ENCODE measurements around the gene TMEM30A.
A peak's percentile ranks its signal among the peaks of the same experiment; 100 is the strongest.

TMEM30A gene

DNA sequence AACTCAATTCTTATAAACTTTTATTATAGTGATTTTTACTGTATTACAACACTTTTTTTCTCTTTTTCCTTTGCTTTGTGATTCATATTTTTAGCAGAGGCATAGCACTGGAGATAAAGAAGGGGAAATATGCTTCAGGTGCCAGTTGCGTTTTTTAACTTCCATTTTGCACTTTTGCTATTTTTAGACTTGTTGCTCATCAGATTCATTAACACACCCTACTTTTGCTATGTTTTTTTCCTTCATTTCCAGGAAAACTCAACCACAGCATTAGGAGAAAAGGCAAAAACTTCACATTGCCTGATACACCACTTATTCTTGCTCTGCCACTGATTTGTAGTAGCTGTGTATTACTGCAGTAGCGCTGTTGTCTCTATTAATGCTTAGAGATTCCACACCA, 8.0 kb upstream of the TMEM30A start:
- no peak for FAIRE-seq
- no peak for DNase-seq (ENCODE audit: insufficient read length, low spot score)

- no peak for DNase-seq (ENCODE audit: insufficient read length, low spot score)
- FAIRE-seq: no peak
Measured at GRCh38 chr6:75291744-75292143, 7.2 kb upstream of the TMEM30A start.

- DNase-seq (ENCODE audit: insufficient read length, low spot score): no peak
- no peak for FAIRE-seq
Measured at GRCh38 chr6:75291331-75291730, 6.7 kb upstream of the TMEM30A start.

GRCh38 chr6:75290136-75290945, 5.7 kb upstream of the TMEM30A start:
- FAIRE-seq (no peak), DNase-seq (ENCODE audit: insufficient read length, low spot score) (no peak)

GRCh38 chr6:75288023-75288422, 3.4 kb upstream of the TMEM30A start:
- FAIRE-seq (no peak), DNase-seq (ENCODE audit: insufficient read length, low spot score) (no peak)

DNA sequence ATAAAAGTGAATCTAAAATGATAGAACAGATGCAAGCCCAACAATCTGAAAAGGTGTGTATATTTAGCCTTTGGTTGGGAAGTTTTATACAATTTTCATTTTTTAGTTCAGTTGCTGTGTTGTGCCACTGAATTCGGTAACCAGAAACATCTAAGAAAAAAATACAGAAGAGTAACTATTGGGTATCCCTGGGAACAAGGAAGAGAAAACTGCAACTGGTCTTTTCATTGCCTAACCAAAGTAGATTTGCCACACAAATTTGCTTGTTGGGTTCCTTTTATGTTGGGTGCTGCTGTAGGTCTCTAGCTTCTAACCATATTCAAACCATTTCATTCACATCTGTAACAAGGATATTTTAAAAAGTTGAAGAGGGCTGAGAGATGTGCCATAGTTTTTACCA, 2.8 kb upstream of the TMEM30A start:
- DNase-seq (ENCODE audit: insufficient read length, low spot score): no peak
- peak; percentile 28 for FAIRE-seq

DNA sequence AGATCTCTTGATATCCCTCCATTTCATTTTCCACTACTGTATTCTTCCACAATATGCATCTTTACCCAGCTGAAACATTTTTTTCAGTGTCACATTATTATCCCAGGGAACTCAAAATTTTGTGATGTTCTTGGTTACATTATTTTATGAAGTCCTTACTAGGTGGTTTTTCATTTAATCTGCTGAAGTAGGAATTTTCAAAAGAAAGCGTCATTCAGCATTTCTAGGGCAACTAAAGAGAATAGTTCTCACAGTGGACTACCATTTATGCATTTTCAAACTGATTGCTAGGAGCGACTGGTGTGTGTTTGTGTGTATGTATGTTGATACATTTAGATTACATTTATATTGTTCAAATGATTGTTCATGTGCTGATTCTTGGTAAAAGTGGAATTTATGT, 2.4 kb upstream of the TMEM30A start:
- no peak for DNase-seq (ENCODE audit: insufficient read length, low spot score)
- FAIRE-seq: peak; percentile 61

DNA sequence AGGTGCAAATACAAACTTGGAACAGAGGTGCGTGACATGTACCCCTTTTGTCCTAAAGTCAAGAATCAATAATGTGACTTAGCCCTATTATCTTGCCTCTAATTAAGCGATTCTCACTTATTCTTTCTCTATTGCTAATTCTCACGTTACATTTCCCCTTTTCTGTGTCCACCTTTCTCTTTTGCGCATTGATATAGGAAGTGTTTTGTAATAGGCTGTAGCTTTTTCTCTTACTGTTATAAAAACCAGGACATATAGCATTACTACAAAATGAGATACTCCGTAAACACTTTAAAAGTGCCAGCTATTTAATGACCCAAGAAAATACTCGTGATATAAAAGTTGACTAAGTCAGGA, 669 bp upstream of the TMEM30A start:
- FAIRE-seq (no peak), DNase-seq (ENCODE audit: insufficient read length, low spot score) (no peak)

DNA sequence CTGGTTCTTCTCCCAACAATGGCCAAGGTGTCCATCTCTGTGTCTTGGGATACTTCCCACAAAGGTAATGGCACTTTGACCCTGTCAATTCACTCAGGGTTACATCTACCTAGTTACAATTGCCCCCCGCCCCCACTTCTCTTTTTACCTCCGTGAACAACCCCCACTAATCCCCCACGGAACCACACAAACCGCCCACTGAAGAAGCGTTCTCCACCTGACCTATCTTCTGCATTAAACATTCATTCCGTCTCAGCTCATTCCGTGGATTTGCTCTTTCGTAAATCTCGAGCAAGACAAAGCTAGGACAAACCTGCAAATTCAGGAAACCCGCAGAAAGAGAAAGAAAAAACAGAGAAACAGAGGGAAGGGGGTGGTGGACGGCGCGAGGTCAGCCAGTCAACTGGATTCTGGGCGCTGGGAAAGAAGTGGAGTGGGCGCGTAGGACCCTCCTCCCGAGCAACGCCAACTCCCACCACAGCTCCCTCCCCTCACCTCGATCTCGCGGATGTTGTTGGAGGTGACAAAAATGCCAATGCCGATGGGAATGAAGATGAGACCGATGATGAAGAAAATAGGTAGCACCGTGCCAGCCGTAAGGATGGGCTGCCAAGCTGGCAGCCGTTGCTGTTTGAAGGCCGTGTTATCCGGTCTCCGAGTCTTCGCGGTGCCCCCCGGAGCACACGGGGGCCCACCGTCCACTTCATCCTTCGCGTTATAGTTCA, 523 bp downstream of the TMEM30A start:
- FAIRE-seq (peak; percentile 58), DNase-seq (ENCODE audit: insufficient read length, low spot score) (no peak)

DNA sequence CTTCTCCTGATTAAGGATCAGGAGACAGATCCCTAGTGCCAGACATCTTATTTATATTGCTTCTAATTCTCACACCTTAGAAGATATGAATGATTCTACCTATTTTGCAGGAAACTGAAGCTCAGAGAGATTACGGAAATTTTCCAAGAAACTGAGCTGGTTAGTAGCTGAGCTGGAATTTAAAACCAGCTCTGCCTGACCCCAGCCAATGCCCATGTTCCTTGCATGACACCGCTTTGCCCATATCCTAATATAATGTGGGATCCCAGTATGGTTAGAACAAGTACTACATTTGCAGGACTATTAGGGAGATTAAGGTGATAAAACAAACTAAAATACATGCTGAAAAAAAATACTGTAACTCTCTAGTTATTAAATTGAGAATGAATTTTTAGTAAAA, 1.9 kb downstream of the TMEM30A start:
- FAIRE-seq (peak; percentile 23), DNase-seq (ENCODE audit: insufficient read length, low spot score) (no peak)

- peak; percentile 73 for FAIRE-seq
- DNase-seq (ENCODE audit: insufficient read length, low spot score): no peak
Measured at GRCh38 chr6:75281653-75282052, 2.9 kb downstream of the TMEM30A start.

GRCh38 chr6:75280131-75280855, 4.3 kb downstream of the TMEM30A start:
- FAIRE-seq (no peak), DNase-seq (ENCODE audit: insufficient read length, low spot score) (no peak)

DNA sequence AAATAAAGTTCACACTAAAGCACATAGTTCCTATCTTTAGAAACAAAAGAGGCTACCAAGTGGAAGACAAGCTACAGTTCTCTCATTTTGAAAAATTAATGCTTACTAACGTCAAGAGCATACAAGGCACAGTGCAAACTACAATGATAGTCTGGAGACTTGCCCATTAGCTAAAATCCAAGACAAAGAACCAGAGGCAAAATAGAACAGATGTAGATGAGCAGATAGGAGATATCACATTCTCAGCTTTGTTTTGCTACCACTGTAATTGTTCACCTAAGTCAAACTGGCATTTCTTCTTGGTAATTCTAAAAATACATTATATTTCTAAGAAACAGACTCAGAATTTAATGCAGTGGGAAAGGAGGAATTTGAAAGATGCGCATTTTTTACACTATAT, 5.2 kb downstream of the TMEM30A start:
- FAIRE-seq (no peak), DNase-seq (ENCODE audit: insufficient read length, low spot score) (no peak)

GRCh38 chr6:75278474-75279077, 6.0 kb downstream of the TMEM30A start:
- FAIRE-seq (peak; percentile 56), DNase-seq (ENCODE audit: insufficient read length, low spot score) (no peak)

- no peak for DNase-seq (ENCODE audit: insufficient read length, low spot score)
- no peak for FAIRE-seq
Measured at GRCh38 chr6:75275067-75275466, 9.5 kb downstream of the TMEM30A start.

DNA sequence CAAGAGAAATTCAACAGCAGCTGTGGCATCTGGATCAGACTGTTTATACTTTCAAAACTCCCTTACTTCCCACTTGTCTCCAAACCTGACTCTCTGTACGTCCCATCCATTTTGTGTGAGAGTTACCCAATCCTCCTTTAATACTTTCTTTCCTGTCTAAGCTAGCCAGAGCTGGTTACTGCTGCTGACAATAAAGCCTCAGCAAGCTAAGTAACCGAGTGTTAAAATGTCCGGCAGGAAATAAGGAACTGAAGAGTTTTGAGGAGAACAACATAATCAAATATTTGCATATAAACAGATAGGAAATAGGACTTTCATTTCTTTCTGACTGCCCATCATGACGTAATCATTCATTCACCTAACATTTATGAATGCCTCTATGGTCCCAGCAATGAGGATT, 11.6 kb downstream of the TMEM30A start:
- DNase-seq (ENCODE audit: insufficient read length, low spot score) (no peak), FAIRE-seq (peak; percentile 54)

DNA sequence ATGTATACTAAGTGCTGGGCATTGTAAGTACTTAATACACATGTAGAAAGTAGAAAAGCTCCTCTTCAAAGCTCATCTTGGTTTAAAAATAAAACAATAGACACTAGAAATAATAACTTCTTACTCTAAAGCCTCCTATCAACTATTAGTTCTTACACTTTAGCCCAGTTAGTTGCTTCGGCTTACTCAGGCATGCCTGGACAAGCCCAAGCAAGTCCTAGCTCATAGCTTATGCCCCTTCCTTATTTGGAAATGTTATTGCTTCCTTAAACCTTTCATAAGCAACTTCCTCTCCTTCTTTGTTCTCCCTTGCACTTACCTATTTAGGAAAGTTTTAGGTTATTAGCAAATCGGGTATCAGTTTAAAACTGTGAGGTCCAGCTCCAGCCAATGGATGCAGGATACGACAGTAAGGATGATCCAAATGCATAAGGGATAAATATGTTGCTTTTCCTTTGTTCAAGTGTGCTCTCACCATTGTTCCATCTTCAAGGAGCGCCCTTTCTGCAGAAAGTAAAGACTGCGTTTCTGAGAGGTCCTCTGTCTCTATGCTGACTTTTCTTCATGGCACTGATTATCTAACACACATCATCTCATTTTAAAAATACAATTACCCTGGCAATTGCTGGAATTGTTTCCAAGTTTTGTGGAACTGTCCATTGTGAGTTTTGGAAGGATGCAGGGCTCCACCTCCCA, 12.3 kb downstream of the TMEM30A start:
- DNase-seq (ENCODE audit: insufficient read length, low spot score) (no peak), FAIRE-seq (no peak)

DNA sequence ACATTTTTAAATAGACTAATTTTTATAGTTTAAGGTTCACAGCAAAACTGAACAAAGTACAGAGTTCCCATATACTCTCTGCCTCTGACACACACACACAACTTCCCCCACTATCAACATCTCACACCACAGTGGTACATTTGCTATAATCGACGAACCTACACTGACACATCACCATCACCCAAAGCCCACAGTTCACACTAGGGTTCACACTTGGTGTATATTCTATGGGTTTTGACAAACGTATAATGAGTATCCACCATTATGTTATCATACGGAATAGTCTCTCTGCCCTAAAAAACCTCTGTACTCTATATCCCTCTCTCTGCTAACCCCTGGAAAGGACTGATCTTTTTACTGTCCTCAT, 15.6 kb downstream of the TMEM30A start:
- peak; percentile 45 for FAIRE-seq
- DNase-seq (ENCODE audit: insufficient read length, low spot score): no peak

DNA sequence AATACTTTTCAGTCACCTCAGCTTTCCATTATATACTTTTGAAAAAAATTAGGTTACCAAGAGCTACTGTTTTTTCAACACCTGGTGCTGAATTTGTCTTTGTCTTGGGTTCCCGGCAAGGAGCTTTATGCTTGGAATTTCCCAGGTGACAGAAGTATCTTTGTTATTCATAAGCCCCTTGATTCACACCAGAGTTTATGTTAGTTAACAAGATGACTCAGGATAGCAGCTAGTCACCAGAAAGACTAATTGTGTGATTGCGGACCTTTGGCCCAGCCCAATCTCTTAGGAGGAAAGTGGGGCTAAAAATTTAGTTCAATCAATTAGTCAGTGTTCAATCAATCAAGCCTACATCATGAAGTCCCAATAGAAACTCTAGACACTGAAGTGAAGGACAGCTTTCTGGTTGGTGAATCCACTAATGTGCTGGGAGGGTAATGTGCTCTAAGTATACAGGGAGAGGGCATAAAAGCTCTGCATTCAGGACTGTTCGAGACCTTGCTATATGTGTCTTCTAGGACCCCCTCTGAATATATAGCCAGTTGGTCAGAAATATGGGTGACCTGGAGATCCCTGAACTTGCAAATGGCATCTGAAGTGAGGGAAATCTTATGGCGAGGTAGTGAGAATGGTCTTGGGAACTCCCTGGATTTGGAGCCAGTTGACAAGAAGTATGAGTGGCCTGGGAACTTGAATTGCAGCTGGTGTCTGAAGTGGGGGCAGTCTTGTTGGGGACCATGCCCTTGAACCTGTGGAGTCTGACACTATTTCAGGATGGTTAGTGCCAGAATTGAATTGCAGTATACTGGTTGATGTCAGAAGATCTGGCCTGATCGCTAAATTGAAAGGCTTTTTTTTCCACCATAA, 16.2 kb downstream of the TMEM30A start:
- peak; percentile 40 for FAIRE-seq

DNA sequence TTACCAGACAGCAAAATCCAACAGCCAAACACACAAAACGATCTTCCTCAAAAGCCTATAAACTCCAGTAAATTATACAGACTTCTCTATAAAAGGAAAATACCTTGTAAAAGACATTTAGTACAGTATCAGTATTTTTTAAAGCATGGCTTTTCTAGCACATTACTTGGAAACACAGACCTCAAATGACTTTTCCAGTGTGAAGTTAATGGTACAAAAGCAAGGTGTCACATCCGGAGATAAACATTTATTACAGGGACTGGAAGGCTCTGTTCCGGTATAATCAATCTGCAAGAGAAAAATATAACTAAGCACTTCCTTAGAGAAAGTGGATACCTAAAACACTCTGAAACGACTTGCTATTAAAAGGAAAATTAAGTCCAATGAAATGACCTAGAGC, 17.1 kb downstream of the TMEM30A start:
- FAIRE-seq (no peak), DNase-seq (ENCODE audit: insufficient read length, low spot score) (no peak)

More for the DNA sequence above, 16.2 kb downstream of the TMEM30A start:
- DNase-seq (ENCODE audit: insufficient read length, low spot score): no peak
